ENCODE measurements around the gene NEMF.
"Not testable (repeated sequence)": the region's sequence is repeated elsewhere in the genome, so short reads cannot be mapped to it uniquely, and the experiment has no call there.

Gene NEMF

DNA sequence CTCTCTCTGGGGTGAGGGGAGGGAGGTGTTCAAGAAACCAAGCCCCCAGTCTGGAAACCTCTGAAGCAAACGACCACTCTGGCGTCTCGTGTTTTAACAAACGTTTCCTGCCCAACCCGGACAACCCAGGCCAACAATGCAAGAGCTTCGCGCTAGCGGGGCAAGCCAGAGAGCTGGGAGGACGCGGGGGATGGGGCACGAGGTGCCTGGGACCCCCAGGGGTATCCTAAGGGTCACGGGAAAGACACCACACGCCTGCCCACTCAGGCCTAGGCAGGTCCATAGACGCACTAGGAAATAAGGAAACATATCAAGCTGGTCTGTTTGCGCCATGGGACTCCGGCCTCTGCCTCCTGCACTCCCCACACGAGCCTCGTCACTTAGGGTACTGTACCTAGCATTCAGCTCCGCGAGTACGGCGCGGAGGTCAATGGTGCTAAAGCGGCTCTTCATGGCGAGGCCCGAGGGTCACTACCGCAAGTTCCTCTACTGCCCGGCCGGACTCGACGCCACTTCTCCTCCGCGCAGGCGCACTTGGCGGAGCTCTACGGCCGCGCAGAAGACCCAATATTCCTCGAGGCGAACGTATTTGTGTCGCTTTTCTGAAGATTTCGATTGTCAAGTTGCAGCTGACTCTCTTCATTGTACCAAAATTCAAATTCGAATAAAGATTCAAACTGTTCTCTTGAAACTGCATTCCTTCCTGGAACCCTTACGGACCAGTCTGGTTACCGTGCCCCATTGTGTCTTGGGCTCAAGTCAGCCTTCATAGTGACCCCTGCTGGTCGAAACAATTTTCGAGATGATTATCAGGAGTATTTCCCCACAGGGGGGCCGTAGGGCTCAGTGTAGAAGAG lies at the start of gene NEMF:
NEMF (minus strand) TSS at position 488 of the 857 bp plus-strand sequence; CDS start at position 453, 35 bp downstream.
- peak; percentile 81 for DNase-seq (ENCODE audit: low spot score)
- peaks cover 20% of the 10 kb centered on the region for H3K36me3 Mint-ChIP-seq (ENCODE audit: low read depth)
- H3K9me3 Mint-ChIP-seq: no peaks in the 10 kb centered on the region
- H3K4me1 Mint-ChIP-seq (ENCODE audit: low read depth): peaks cover 33% of the 10 kb centered on the region
- peak within 1 kb of the TSS; percentile 93 for H3K27ac Mint-ChIP-seq
- no peaks in the 10 kb centered on the region for H3K27me3 Mint-ChIP-seq (ENCODE audit: low read depth)
- peak within 1 kb of the TSS; percentile 94 for H3K4me3 Mint-ChIP-seq

- Mint-ChIP-seq H3K27me3 (ENCODE audit: low read depth) (no peaks in the 10 kb centered on the region), H3K36me3 (ENCODE audit: low read depth) (peaks cover 33% of the 10 kb centered on the region)
- no peak for DNase-seq (ENCODE audit: low spot score)
Measured at GRCh38 chr14:49900973-49901372, 48.4 kb upstream of the NEMF start.

GRCh38 chr14:49898485-49898884 lies 45.9 kb upstream of the NEMF start:
- H3K27ac Mint-ChIP-seq: peak overlapping the region; percentile 42
- DNase-seq (ENCODE audit: low spot score): no peak
- peaks cover 32% of the 10 kb centered on the region for H3K4me1 Mint-ChIP-seq (ENCODE audit: low read depth)
- H3K27me3 Mint-ChIP-seq (ENCODE audit: low read depth): no peaks in the 10 kb centered on the region
- H3K4me3 Mint-ChIP-seq: peak overlapping the region; percentile 74
- H3K36me3 Mint-ChIP-seq (ENCODE audit: low read depth): peaks cover 56% of the 10 kb centered on the region
- no peaks in the 10 kb centered on the region for H3K9me3 Mint-ChIP-seq

More at GRCh38 chr14:49900973-49901372, 48.4 kb upstream of the NEMF start:
- H3K9me3 Mint-ChIP-seq: peaks cover 3% of the 10 kb centered on the region
- H3K27ac Mint-ChIP-seq: no peak overlapping the region
- no peak overlapping the region for H3K4me3 Mint-ChIP-seq
- H3K4me1 Mint-ChIP-seq (ENCODE audit: low read depth): peaks cover 32% of the 10 kb centered on the region

DNA sequence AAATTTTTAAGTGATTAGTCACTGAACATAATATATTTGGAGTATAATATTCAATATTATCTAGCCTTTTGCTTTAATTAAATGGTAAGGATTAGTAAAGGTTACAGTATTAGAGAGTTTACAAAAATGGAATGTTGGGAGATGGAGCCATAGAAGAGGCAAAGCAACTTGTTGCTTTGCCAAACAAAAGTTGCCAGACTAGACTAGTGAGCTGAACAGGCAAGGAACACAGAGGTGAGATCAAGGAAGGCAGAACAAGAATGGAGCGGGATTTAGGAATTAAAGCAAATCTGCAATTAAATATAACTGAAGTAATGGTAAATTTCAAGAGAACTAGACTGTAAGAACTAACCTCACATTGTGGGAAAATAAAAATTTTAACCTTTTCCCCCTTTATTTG lies 45.4 kb upstream of the NEMF start:
- Mint-ChIP-seq H3K4me3 (peak overlapping the region; percentile 74), H3K27me3 (ENCODE audit: low read depth) (no peaks in the 10 kb centered on the region), H3K27ac (peak overlapping the region; percentile 42), H3K4me1 (ENCODE audit: low read depth) (peaks cover 32% of the 10 kb centered on the region), H3K36me3 (ENCODE audit: low read depth) (peaks cover 56% of the 10 kb centered on the region), H3K9me3 (no peaks in the 10 kb centered on the region)
- DNase-seq (ENCODE audit: low spot score): no peak

DNA sequence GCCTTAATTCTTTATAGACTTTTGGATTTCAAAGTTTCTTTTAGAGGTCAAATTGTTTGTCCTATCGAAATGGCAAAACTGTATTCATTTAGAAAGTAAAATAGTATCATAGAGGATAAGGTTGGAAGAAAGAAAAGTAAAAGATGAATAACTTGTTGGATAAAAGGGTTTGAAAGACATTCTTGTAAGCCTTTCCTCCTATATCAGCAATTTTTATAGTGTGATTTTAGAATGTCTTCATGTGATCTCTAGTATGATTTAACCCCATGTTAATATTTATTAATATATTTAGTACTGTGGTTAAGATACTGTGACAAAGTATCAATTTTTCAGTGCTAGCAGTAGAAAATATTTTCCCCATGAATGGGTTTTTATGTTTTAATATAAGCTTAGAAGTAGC lies 44.8 kb upstream of the NEMF start:
- no peaks in the 10 kb centered on the region for H3K9me3 Mint-ChIP-seq
- peak overlapping the region; percentile 100 for H3K4me3 Mint-ChIP-seq
- no peak for DNase-seq (ENCODE audit: low spot score)
- no peaks in the 10 kb centered on the region for H3K27me3 Mint-ChIP-seq (ENCODE audit: low read depth)
- peak overlapping the region; percentile 85 for H3K27ac Mint-ChIP-seq
- peaks cover 32% of the 10 kb centered on the region for H3K4me1 Mint-ChIP-seq (ENCODE audit: low read depth)
- H3K36me3 Mint-ChIP-seq (ENCODE audit: low read depth): peaks cover 55% of the 10 kb centered on the region

GRCh38 chr14:49896966-49897365 lies 44.4 kb upstream of the NEMF start:
- Mint-ChIP-seq H3K27ac (peak overlapping the region; percentile 85), H3K27me3 (ENCODE audit: low read depth) (no peaks in the 10 kb centered on the region), H3K36me3 (ENCODE audit: low read depth) (peaks cover 56% of the 10 kb centered on the region), H3K4me3 (peak overlapping the region; percentile 100), H3K4me1 (ENCODE audit: low read depth) (peaks cover 34% of the 10 kb centered on the region), H3K9me3 (no peaks in the 10 kb centered on the region)
- no peak for DNase-seq (ENCODE audit: low spot score)

DNA sequence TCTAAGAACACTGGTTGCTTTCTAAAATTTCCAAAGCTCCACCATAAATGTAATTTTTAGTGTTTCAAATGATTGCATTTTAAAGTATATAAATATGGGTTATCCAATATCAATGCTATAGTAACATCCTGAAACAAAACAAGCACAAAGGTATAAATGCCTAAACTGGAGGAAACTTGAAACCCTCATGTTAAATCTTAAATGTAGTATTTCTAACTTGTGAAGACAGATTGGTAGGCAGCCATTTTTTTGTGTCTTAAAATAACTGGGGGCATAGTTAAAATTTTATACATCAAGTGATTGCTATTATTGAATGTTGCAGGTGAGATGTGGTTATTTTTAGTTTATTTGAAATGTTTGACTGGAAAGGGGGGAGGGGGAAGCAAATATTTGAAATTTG lies 43.7 kb upstream of the NEMF start:
- Mint-ChIP-seq H3K36me3 (ENCODE audit: low read depth) (peaks cover 57% of the 10 kb centered on the region), H3K4me3 (peak overlapping the region; percentile 100), H3K4me1 (ENCODE audit: low read depth) (peaks cover 38% of the 10 kb centered on the region), H3K27ac (peak overlapping the region; percentile 76)
- H3K9me3 Mint-ChIP-seq; DNase-seq (ENCODE audit: low spot score); H3K27me3 Mint-ChIP-seq (ENCODE audit: low read depth): not testable (repeated sequence)

GRCh38 chr14:49895480-49895879 lies 42.9 kb upstream of the NEMF start:
- no peaks in the 10 kb centered on the region for H3K9me3 Mint-ChIP-seq
- DNase-seq (ENCODE audit: low spot score): no peak
- peaks cover 38% of the 10 kb centered on the region for H3K4me1 Mint-ChIP-seq (ENCODE audit: low read depth)
- H3K27ac Mint-ChIP-seq: peak overlapping the region; percentile 76
- H3K27me3 Mint-ChIP-seq (ENCODE audit: low read depth): no peaks in the 10 kb centered on the region
- H3K36me3 Mint-ChIP-seq (ENCODE audit: low read depth): peaks cover 57% of the 10 kb centered on the region
- peak overlapping the region; percentile 100 for H3K4me3 Mint-ChIP-seq

GRCh38 chr14:49894214-49895107 lies 41.9 kb upstream of the NEMF start:
- Mint-ChIP-seq H3K36me3 (ENCODE audit: low read depth) (peaks cover 54% of the 10 kb centered on the region), H3K4me1 (ENCODE audit: low read depth) (peaks cover 35% of the 10 kb centered on the region), H3K4me3 (peak overlapping the region; percentile 100), H3K27ac (peak overlapping the region; percentile 99)
- DNase-seq (ENCODE audit: low spot score); H3K9me3 Mint-ChIP-seq; H3K27me3 Mint-ChIP-seq (ENCODE audit: low read depth): not testable (repeated sequence)

DNA sequence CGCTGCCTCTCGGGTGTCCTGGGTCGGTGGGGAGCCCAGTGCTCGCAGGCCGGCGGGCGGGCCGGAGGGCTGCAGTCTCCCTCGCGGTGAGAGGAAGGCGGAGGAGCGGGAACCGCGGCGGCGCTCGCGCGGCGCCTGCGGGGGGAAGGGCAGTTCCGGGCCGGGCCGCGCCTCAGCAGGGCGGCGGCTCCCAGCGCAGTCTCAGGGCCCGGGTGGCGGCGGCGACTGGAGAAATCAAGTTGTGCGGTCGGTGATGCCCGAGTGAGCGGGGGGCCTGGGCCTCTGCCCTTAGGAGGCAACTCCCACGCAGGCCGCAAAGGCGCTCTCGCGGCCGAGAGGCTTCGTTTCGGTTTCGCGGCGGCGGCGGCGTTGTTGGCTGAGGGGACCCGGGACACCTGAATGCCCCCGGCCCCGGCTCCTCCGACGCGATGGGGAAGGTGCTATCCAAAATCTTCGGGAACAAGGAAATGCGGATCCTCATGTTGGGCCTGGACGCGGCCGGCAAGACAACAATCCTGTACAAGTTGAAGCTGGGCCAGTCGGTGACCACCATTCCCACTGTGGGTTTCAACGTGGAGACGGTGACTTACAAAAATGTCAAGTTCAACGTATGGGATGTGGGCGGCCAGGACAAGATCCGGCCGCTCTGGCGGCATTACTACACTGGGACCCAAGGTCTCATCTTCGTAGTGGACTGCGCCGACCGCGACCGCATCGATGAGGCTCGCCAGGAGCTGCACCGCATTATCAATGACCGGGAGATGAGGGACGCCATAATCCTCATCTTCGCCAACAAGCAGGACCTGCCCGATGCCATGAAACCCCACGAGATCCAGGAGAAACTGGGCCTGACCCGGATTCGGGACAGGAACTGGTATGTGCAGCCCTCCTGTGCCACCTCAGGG lies 41.0 kb upstream of the NEMF start:
- Mint-ChIP-seq H3K9me3 (no peaks in the 10 kb centered on the region), H3K4me1 (ENCODE audit: low read depth) (peaks cover 29% of the 10 kb centered on the region), H3K4me3 (peak overlapping the region; percentile 100), H3K36me3 (ENCODE audit: low read depth) (peaks cover 52% of the 10 kb centered on the region), H3K27me3 (ENCODE audit: low read depth) (no peaks in the 10 kb centered on the region), H3K27ac (peak overlapping the region; percentile 99)
- DNase-seq (ENCODE audit: low spot score): peak; percentile 92

- H3K4me1 Mint-ChIP-seq (ENCODE audit: low read depth): peaks cover 21% of the 10 kb centered on the region
- peak within 1 kb of the TSS; percentile 100 for H3K4me3 Mint-ChIP-seq
- peak within 1 kb of the TSS; percentile 99 for H3K27ac Mint-ChIP-seq
- H3K9me3 Mint-ChIP-seq: no peaks in the 10 kb centered on the region
- DNase-seq (ENCODE audit: low spot score): peak; percentile 98
- H3K36me3 Mint-ChIP-seq (ENCODE audit: low read depth): peaks cover 45% of the 10 kb centered on the region
- H3K27me3 Mint-ChIP-seq (ENCODE audit: low read depth): no peaks in the 10 kb centered on the region
Measured at GRCh38 chr14:49892636-49893308, 40.2 kb upstream of the NEMF start, which contains the start of gene ARF6. TSS of gene ARF6 (plus strand) at chr14:49893082. CDS start at chr14:49893737, 655 bp downstream.

- Mint-ChIP-seq H3K9me3 (no peaks in the 10 kb centered on the region), H3K27me3 (ENCODE audit: low read depth) (no peaks in the 10 kb centered on the region), H3K36me3 (ENCODE audit: low read depth) (peaks cover 43% of the 10 kb centered on the region)
Measured at GRCh38 chr14:49892301-49892635, 39.7 kb upstream of the NEMF start.

GRCh38 chr14:49888293-49888692 lies 35.7 kb upstream of the NEMF start:
- Mint-ChIP-seq H3K27ac (no peak overlapping the region), H3K9me3 (no peaks in the 10 kb centered on the region), H3K27me3 (ENCODE audit: low read depth) (no peaks in the 10 kb centered on the region), H3K4me3 (no peak overlapping the region), H3K4me1 (ENCODE audit: low read depth) (peaks cover 13% of the 10 kb centered on the region), H3K36me3 (ENCODE audit: low read depth) (peaks cover 5% of the 10 kb centered on the region)
- no peak for DNase-seq (ENCODE audit: low spot score)

More at GRCh38 chr14:49892301-49892635, 39.7 kb upstream of the NEMF start:
- peak overlapping the region; percentile 100 for H3K4me3 Mint-ChIP-seq
- peaks cover 20% of the 10 kb centered on the region for H3K4me1 Mint-ChIP-seq (ENCODE audit: low read depth)
- H3K27ac Mint-ChIP-seq: peak overlapping the region; percentile 99
- no peak for DNase-seq (ENCODE audit: low spot score)

All from T-helper 2 cell treated with Interferon-gamma antibody and Interleukin-4, amounts not matched to agents 5 μg/mL and 100 μg/mL, for 36 hours (primary cell).